Head of caudate nucleus (tissue), 42 donors: ENCODE measurements around the gene CEP78.
"Not testable (repeated sequence)": the region's sequence is repeated elsewhere in the genome, so short reads cannot be mapped to it uniquely, and the experiment has no call there.

Source experiments
- DNase-seq, 42 donors: peaks; one replicate each; pipeline versions ENCODE4 v3.0.0 to v3.0.0-alpha.2; 2020 to 2021; ENCODE audit warnings: mixed read lengths in 7 of 42
- intact Hi-C: fragments of 100-400 bp; cut with DNase I; formaldehyde crosslinking; loops from one replicate; pipeline ENCODE4 v1.15.0; 2022

Gene CEP78

GRCh38 chr9:78221841-78222240 is 14.0 kb upstream of the CEP78 start:
- intact Hi-C loops, DNase-seq: not testable (repeated sequence)

DNA sequence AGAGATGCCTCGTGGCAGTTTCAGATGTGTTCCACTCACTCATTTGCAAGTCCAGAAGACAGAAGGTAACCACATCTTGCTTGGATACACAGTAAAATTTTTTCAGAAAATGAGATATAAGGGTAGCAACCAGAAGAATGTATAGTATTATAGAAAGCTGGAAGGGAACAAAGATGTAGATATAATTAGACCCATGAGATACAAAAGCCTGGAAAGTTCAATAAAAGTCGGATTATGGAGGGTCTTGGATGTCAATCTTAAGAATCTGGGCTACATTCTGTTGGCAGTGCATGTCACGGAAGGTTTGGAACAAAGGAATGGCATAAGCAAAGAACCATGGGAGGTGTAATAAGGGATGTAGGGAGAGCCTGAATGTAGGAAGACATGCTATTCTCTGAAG is 5.1 kb upstream of the CEP78 start:
- DNase-seq: no peak
- intact Hi-C loops: no loop called here

- intact Hi-C loops, DNase-seq: not testable (repeated sequence)
Observed at GRCh38 chr9:78232471-78232870, 3.4 kb upstream of the CEP78 start.

DNA sequence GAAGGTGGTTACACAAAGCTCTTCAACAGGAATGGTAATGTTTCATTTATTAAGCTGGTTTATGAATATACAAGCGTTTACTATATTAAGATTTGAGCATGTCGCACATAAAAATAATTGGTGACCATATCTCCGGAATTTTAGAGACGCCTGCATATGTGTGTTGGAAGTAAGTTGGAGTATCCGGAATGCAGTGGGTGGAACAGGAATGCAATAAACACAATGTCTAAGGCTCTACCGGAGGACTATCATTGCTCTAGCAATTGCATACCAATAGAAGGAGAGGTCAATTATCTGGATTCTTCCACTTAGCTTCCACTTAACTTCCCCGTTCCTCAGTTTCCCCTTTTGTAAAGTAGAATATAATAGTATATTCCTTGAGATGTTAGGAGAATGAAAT is 1.1 kb upstream of the CEP78 start:
- intact Hi-C loops: no loop called here

DNA sequence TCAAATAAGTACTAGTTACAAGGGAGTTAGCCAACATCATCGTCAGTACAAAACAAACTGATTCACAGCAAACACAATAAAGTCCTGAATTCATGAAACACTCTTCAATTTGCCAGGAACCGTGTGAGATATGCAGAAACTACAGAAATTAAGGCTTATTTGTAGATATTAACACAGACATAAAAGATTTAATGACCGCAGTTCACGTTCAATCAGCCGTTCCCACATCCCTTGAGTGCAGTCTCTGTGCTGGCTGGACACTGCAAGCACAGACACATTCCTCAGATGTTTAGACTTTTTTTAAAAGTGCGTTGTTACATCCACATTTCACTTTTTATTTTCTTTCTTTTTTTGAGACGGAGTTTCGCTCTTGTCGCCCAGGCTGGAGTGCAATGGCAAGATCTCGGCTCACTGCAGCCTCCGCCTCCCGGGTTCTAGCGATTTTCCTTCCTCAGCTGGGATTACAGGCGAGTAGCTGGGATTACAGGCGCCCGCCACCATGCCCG is 566 bp upstream of the CEP78 start:
- intact Hi-C loops: no loop called here
- no peak for DNase-seq

More for the DNA sequence above, 1.1 kb upstream of the CEP78 start:
- no peak for DNase-seq

DNA sequence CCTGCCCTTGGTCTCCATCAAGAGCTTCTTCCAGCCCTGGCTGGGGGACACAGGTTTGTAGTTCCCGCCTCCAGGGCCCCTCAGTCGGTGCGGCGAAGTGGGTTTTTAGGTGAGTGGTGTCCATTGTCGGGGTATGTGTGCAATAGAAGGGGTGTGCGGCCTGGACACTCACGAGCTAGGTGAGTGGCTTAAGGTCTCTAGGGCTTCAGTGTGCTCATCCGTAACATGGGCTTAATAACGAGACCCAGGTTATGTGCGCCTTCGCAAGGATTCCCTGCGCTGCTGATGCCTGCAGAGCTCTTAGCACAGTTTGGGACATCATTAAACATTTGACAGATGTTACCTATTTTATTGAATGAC is 656 bp downstream of the CEP78 start:
- peak in 5 of 42 donors; percentile 8 to 18 (median 13) for DNase-seq
- intact Hi-C loops: no loop called here

DNA sequence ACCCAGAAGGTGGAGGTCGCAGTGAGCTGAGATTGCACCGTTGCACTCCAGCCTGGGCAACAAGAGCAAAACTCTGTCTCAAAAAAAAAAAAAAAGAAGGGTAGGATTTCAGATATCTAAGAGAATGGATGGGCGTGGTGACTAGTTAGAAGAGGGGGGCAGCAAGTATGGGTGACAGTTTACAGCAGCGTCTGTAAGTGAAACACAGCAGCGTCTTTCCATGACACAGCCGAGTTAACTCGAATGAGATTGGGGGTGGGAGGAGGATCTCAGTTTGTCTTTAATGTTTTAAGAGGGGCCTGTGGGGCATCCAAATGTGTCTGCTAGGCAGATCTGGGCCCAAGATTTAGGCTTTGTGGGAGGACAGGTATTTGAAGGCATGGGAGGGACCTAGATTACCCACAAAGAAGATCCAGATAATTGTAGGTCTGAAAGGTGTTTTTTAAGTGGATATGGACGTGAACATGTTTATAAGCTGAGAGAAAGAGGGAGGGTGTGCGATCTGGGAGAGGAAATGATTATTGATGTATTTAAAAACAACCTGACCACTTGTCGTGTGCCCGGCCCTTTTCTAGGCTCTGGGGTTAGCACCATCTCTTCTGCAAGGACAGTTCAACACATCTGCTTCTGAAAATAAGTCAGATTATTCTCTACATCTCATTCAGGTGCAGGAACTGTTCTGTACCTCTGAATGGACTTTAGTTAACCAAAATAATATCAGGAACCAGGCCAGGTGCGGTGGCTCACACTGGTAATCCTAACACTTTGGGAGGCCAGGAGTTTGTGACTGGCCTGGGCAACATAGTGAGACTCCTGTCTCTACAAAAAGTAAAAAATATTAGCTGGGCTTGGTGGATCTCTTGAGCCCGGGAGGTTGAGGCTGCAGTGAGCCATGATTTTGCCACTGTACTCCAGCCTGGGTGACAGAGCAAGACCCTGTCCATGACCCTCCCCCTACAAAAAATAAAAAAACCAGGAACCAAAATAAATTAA is 2.5 kb downstream of the CEP78 start:
- intact Hi-C loops: no loop called here
- no peak for DNase-seq

GRCh38 chr9:78239506-78239905 is 3.6 kb downstream of the CEP78 start:
- intact Hi-C loops: no loop called here

DNA sequence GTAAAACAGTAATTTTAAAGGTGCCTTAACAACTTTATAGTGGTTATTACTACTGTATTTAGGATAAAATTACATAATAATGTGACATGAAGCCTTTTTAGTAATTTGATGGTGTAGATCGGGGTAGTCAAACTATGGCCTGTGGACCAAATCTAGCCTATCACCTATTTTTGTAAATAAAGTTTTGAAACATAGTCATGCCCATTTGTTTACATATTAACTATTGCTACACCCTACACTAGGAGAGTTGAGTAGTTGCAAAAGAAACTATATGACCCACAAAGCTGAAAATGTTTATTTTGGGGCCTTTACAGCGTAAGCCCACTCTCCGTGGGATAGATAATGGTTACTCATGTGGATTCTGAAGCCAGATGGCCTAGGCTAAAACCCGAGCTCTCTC is 6.2 kb downstream of the CEP78 start:
- no peak for DNase-seq
- intact Hi-C loops: no loop called here

More at GRCh38 chr9:78239506-78239905, 3.6 kb downstream of the CEP78 start:
- DNase-seq: peak in 37 of 42 donors; percentile 26 to 85 (median 58)

DNA sequence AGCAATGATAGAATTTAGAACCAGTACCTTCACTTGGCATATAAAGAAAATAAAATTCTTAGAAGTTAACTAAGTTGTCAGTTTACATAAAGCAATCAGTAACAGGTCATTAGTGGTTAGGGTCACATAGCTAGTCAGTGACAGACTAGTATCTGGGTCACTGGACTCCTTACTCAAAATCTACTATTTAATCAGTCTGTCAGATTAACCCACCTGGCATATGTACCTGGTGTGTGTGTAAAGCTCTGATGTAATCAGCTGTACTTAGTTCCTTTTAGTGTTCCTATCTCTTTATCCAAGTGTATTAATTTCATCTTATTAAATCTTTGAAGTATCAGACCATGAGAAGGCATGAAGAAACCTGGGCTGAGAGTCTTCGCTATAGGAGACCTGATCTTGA is 7.3 kb downstream of the CEP78 start:
- no peak for DNase-seq
- intact Hi-C loops: no loop called here

DNA sequence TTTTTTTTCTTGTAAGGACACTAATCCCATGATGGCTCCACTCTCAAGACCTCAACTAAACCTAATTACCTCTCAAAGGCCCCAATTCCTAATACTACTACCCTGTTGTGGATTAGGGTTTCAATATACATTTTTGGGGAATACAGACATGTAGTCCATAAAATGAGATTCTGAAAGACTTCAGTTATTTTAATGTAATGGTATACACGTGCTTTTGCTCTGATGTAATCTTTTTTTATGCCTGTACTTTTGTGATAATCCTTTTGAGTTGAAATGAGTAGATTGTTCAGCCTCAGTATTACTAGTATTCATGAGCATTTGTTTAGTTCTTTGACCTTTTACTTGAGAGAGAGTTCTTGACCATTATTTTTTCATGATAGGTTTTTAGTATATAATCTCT is 9.5 kb downstream of the CEP78 start:
- intact Hi-C loops: no loop called here

GRCh38 chr9:78248635-78249034 is 12.8 kb downstream of the CEP78 start:
- no peak for DNase-seq
- intact Hi-C loops: no loop called here

More for the DNA sequence above, 9.5 kb downstream of the CEP78 start:
- no peak for DNase-seq

DNA sequence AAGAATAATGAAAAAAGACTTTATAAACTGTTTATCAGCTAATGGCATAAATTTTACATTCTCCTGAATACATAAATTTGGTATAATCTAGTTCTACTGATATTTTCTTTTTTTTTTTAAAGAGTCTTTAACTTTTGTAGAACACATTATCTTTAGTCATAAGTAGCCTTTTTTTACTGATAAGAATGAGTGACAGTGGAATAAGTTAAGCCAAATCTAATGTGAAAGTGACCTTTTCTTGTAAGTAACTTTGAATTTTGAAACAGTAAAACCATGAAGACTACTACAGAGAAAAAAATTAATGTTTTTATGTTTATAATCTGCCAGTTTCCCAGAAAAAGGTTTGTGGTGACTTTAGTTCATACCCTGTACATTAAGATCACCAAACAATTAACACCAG is 13.7 kb downstream of the CEP78 start:
- intact Hi-C loops: no loop called here
- no peak for DNase-seq

GRCh38 chr9:78252616-78253015 is 16.7 kb downstream of the CEP78 start:
- DNase-seq: no peak
- intact Hi-C loops: no loop called here

DNA sequence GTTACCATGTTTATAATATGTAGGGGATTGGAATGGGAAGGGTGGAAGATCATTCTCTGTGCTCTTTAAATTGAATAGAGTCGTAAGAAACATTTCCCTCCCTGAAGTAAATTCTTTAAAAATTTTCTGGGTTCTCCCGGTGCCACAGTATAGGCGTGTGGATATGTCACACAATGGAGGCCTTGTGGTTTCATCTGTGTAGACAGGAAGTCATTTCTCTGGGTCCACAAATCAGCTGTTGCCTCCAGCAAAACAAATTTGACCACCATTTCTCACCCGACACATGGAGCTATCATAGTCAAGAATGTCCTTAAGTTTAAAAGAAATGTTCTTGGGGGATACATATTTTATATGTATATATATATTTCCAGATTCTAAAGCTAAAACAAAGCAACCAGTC is 17.4 kb downstream of the CEP78 start:
- DNase-seq: no peak
- intact Hi-C loops: no loop called here

DNA sequence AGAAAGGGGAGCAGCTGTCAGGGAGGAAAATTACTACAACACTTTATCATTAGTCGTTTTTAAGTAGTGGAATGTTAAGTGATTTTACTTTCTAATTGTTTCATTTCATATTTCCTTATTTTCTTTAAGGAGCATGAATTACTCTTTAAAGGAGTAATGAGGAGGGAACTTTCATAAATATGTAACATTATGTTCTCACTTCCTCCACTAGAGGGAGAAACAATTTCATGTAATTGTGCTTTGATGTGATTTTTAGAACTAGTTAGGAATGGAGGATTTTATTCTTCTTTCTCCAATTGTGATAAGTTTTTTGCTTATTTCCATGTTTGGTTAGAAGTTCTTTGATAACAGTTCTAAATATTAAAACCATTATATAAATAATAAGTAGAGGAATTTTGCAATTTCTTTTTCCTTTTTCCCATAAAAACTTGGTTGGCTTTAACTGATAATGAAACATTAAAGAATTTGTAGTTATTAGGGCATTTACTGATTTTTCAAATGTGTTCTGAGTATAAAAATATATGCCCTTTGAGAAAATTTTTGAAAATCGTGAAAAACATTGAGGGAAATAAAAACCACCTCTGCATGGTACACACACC is 25.6 kb downstream of the CEP78 start:
- intact Hi-C loops: loop anchor here (2.0 kb wide), 1 partner anchor 107 kb away; no protein-coding TSS in a partner anchor
- DNase-seq: no peak

DNA sequence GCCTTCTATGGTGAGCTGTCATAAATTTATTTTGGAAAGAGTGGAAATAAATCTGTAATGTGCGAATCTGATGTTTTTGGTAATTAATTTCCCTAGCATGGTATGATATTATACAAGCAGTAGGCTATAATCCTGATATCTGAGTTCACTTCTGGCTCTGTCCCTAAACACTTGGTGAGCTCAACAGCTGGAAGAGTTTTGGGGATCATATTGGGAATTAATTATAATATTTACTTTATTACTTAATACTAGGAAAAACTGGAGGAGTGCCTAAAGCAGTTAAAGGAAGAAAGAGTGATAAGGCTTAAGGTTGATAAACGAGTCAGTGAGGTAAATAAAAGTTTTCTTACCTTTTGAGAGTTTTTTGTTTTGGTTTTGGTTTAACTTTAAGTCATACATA is 26.8 kb downstream of the CEP78 start:
- intact Hi-C loops: no loop called here
- DNase-seq: no peak

DNA sequence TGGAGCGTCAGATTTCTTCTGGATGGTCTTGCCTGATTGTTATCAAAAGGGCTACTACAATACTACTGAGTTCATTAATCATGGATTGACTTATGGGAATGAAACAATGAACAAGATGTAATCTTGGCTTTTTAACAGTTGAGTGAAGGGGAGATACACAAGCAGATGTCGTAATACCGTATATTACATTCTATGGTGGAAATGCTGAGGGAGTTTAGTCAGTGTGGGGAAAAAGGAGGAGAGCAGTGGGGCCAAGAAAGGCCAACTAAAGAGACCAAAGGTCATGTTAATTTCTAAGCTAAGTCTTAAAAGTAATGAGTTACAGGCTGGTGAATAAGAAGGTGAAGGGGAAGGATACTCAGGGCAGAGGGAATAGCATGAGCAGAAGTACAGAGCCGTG is 32.0 kb downstream of the CEP78 start:
- intact Hi-C loops: no loop called here
- no peak for DNase-seq

DNA sequence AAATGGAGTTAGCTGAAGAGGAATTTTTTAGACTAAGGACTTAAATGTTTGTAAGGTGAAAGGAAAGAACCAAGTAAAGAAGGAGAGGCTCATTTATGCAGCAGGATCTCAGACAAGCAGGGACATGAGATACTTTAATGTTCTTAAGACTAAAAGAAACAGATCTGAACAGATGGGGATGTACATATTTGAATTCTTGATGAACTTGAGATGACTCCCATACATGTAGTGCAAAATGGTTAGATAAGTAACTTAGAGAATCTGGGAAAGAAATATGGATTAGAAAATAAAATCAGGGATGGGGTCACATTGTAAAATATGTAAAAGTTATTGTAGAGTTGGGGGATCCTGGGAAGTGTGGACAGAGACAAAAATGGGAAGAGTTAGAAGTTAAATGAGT is 33.9 kb downstream of the CEP78 start:
- DNase-seq: no peak
- intact Hi-C loops: no loop called here

- no peak for DNase-seq
- intact Hi-C loops: no loop called here
Observed at GRCh38 chr9:78272307-78272706, 36.4 kb downstream of the CEP78 start.
